ENCODE results near the gene RAF1.
"Not testable (repeated sequence)": the region's sequence is repeated elsewhere in the genome, so short reads cannot be mapped to it uniquely, and the experiment has no call there.

RAF1 gene

DNA sequence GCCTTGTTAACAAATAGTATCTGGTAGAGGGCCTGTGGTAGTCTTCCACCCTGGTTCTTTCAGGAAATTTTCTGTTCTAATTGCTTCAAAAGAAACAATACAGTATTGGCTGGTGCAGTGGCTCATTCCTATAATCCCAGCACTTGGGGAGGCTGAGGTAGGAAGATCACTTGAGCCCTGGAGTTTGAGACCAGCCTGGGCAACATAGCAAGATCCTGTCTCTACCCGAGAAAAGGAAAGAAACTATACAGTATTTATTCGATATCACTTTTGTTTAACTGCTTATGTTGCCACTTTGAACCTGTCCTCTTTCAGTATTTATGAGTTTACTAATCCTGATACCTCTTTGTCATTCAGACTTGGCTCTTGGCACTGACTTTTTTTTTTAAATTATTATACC lies 102.5 kb downstream of the RAF1 start:
- no peak overlapping the region for H3K4me3 Mint-ChIP-seq
- no peak for DNase-seq
- H3K36me3 Mint-ChIP-seq: peaks cover 16% of the 10 kb centered on the region
- H3K27ac Mint-ChIP-seq: no peak overlapping the region
- peaks cover 46% of the 10 kb centered on the region for H3K4me1 Mint-ChIP-seq
- CTCF ChIA-PET: interaction anchor here (0.6 kb wide), 1 partner anchor 46 kb away, joined by 5 read pairs; no protein-coding TSS in a partner anchor
- peaks cover 4% of the 10 kb centered on the region for H3K27me3 Mint-ChIP-seq
- H3K9me3 Mint-ChIP-seq: peaks cover 6% of the 10 kb centered on the region

DNA sequence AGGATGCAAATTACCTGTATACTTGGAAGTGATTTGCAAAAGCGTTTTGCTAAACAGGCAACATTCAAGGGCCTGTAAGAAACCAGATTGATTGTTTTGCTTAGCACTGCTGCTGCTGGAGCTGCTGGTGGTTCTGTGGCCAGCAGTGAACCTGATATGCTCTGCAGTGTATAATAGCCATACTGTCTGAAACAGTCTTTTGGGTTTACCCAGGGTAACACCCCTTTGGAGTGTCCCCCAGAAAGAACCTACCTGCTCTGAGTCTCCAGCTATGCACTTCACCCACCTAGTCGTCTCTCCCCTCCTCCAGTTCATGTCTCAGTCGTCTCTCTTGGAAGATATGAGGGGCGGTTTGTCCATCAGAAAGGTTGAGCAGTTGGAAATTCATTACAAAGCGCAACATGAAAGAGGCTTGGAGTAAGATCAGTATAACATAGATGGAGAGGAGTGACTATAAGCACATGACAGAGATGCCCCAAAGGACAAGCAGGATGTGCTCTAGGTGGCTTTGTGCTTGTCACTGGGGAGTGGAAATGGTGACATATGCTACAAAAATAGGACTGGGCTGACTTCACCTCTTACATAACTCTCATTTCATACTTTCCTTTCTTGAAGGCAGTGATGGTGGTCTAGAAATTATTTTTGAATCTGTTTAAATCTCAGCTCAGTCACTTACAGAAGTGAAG lies 103.3 kb downstream of the RAF1 start:
- DNase-seq: no peak
- Mint-ChIP-seq H3K36me3 (peaks cover 12% of the 10 kb centered on the region), H3K4me3 (no peak overlapping the region), H3K4me1 (peaks cover 47% of the 10 kb centered on the region), H3K27me3 (peaks cover 6% of the 10 kb centered on the region), H3K9me3 (peaks cover 2% of the 10 kb centered on the region), H3K27ac (peak overlapping the region; percentile 64)
- CTCF ChIA-PET: no interaction called here

DNA sequence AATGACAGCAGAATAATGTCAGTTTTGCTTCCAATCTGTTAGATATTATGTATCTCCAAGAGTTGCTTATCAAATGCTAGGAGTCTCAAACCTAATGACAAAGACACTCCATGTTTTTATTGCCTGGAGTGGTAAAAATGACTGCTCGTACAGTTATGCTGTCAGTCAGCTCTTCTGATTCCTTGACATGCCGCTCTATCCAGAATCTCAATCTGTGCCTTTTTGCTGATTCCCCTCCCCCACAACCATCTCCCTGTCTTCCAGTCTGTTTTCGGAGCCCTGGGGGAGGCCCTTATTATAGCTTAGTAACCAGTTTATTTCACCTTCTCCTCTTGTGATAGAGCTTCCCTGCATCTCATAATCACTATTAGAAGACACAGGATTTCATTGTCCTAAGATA lies 104.4 kb downstream of the RAF1 start:
- H3K27me3 Mint-ChIP-seq: peaks cover 13% of the 10 kb centered on the region
- no peaks in the 10 kb centered on the region for H3K9me3 Mint-ChIP-seq
- H3K4me1 Mint-ChIP-seq: peaks cover 51% of the 10 kb centered on the region
- peaks cover 4% of the 10 kb centered on the region for H3K36me3 Mint-ChIP-seq
- no peak overlapping the region for H3K4me3 Mint-ChIP-seq
- CTCF ChIA-PET: interaction anchor here (1.2 to 1.7 kb wide), 2 partner anchors 9 to 18 kb away, joined by 4 to 6 read pairs; no protein-coding TSS in a partner anchor
- H3K27ac Mint-ChIP-seq: no peak overlapping the region
- no peak for DNase-seq

DNA sequence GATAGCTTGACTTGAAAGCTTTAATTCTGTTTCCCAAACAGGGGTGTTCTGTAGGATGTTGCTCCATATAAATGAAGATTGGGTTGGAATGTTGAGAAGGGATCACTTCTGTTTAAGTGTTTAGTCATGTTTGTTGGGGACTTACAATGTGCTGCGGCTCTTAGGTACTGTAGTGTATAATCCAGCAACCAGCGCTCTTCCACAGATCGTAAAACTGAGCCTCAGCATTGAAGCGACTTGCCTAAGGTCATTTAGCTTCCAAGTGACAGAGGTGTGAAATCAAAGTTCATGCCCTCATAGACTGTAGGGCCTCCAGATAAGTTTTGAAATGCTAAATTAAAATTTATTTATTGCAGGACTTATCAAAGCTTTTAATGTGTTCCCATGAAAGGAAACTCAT lies 105.2 kb downstream of the RAF1 start:
- Mint-ChIP-seq H3K27ac (no peak overlapping the region), H3K36me3 (peaks cover under 1% of the 10 kb centered on the region), H3K27me3 (peaks cover 20% of the 10 kb centered on the region), H3K4me3 (peak overlapping the region; percentile 82), H3K4me1 (peaks cover 57% of the 10 kb centered on the region), H3K9me3 (no peaks in the 10 kb centered on the region)
- CTCF ChIA-PET: interaction anchor here (1.2 to 1.7 kb wide), 2 partner anchors 10 to 19 kb away, joined by 4 to 6 read pairs; no protein-coding TSS in a partner anchor
- no peak for DNase-seq

DNA sequence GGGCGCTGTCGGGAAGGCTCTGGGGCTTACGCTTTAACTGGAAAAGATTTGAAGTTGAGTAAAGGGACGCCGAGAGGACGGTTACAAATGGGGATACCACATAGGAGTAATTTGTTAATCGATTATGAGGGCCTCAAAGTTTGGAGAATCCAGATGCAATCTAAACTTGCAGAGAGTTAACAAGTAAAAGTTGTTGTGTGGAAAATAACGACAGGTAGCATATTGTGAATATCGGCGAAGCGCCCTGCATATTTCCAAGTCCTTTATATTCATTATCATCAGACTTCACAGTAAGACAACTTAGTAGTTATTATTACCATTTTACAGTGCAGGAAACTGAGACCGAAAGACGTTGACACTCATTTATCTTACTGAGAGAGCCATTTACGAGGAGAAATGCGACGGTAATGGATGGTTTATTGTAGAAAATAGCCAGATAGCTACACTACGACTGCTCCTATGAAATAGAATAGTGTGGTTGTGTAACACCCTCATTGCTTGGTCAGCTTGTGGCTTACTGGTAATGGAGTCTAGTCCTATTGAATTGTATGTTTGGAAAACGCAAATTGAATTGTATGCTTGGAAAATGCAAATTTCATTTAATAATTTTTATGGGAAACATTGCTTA lies 106.3 kb downstream of the RAF1 start:
- Mint-ChIP-seq H3K27ac (peak overlapping the region; percentile 95), H3K27me3 (peaks cover 28% of the 10 kb centered on the region), H3K4me3 (peak overlapping the region; percentile 82), H3K36me3 (no peaks in the 10 kb centered on the region), H3K9me3 (no peaks in the 10 kb centered on the region), H3K4me1 (peaks cover 60% of the 10 kb centered on the region)
- CTCF ChIA-PET: interaction anchor here (1.7 kb wide), 1 partner anchor 20 kb away, joined by 6 read pairs; no protein-coding TSS in a partner anchor
- no peak for DNase-seq

DNA sequence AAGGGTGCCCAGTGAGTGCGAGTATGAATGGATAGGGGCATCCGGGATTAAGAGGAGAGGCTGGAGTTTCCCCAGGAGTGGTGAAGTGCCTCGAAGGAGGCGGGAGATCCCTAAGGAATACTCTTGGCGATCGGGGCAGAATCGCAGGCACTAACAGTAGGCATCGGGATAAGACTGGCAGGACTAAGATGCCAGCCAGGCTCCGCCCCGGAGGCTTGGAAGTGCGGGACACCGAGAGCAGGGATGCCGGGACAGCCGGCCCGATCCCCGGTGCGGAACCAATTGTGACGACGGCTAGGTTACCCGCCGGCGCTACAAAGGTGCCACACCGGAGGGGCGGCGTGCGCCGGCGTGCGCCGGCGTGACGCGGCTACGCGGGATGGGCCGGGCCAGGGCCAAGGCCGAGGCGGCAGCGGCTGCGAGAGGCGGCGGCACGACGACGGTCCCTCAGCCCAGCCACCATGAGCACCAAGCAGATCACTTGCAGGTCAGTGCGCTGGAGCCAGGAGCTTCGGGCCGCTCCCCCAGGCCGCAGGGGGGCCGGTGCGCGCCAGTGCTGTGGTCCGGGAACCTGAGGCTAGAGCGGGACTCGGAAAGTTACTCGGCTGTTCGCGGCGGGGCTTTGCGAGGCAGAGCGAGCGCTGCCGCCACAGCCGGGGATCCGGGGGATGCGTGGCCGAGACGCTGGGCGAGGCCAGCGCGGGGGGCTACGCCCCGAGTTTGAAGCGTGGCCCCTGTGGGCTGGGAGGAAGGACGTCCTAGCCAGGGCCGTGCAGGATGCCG lies 107.0 kb downstream of the RAF1 start, which contains the start of gene MKRN2:
TSS of gene MKRN2 (plus strand) at position 398 of the 783 bp plus-strand sequence. CDS start at position 462, 64 bp downstream.
- peak; percentile 87 for DNase-seq
- Mint-ChIP-seq H3K4me3 (peak within 1 kb of the TSS; percentile 82), H3K36me3 (no peaks in the 10 kb centered on the region), H3K9me3 (no peaks in the 10 kb centered on the region), H3K27me3 (peaks cover 35% of the 10 kb centered on the region), H3K4me1 (peaks cover 58% of the 10 kb centered on the region), H3K27ac (peak within 1 kb of the TSS; percentile 95)
- CTCF ChIA-PET: no interaction called here

DNA sequence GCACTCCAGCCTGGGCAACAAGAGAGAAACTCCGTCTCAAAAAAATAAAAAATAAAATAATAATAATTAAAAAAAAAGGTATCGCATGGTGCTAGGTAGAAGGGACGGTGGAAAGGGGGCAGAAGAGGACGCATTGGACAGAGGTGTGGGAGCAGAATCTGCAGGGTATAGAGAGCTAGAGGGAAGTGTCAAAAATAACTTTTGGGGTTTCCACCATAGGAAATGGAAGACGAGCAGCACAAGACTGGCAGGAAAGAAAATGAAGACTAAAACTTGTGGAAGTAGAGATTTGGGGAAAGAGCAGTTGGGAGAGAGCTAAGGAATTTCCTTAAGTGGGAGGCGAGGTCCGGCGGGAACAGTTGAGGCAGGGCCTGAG lies 107.6 kb downstream of the RAF1 start:
- CTCF ChIA-PET: no interaction called here
- DNase-seq: no peak
- H3K27me3 Mint-ChIP-seq: peaks cover 40% of the 10 kb centered on the region

DNA sequence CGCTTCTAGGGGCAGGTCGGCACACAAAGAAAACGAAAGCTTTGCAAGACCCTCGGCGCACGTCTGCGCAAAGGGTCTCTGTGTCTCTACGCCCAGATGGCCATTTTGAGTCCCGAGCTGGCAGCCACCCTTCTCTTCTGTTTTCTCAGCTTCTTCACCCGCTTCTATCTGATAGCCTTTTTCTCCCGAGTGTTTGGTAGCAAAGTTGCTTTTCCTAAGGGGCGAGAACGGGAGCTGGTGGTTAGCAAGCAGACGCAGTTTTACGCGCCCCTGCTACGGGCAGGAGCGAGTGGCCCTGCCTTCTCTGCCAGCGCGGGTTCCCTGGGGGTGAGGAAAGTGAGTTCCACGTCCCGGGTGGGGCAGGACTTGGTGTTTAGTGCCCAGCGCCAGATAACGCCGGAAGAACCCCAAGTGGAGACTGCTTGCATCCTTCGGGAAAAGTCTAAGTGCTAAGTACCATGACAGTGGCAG lies 110.0 kb downstream of the RAF1 start:
- CTCF ChIA-PET: no interaction called here
- H3K36me3 Mint-ChIP-seq: no peaks in the 10 kb centered on the region
- no peak overlapping the region for H3K27ac Mint-ChIP-seq
- H3K4me1 Mint-ChIP-seq: peaks cover 34% of the 10 kb centered on the region
- peak; percentile 40 for DNase-seq
- peaks cover 49% of the 10 kb centered on the region for H3K27me3 Mint-ChIP-seq
- H3K4me3 Mint-ChIP-seq: peak overlapping the region; percentile 81
- H3K9me3 Mint-ChIP-seq: no peaks in the 10 kb centered on the region

More for the DNA sequence above, 107.6 kb downstream of the RAF1 start:
- Mint-ChIP-seq H3K9me3 (no peaks in the 10 kb centered on the region), H3K4me1 (peaks cover 56% of the 10 kb centered on the region), H3K36me3 (no peaks in the 10 kb centered on the region), H3K4me3 (peak overlapping the region; percentile 82), H3K27ac (peak overlapping the region; percentile 95)

DNA sequence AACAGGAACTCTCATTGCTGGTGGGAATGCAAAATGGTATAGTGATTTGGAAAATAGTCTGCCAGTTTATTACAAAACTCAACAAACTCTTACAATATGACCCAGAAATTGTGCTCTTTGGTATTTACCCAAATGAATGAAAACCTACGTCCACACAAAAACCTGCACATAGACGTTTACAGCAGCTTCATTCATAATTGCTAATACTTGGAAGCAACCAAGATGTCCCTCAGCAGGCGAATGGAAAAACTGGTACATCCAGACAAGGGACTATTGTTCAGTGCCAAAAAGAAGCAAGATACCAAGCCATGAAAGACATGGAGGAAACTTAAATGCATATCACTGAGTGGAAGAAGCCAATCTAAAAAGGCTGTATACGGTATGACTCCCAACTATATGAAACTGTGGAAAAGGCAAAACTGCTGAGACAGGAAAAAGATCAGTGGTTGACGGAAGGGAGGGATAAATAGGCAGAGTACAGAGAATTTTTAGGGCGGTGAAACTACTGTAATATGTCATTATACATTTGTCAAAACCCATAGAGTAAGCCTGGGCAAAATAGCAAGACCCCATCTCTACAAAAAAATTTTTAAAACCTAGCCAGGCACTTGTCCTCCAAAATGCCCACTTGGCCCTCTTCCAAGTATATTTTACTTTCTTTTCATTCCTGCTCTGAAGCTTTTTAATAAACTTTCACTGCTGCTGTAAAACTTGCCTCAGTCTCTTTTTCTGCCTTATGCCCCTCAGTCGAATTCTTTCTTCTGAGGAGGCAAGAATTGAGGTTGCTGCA lies 113.8 kb downstream of the RAF1 start:
- no peak overlapping the region for H3K27ac Mint-ChIP-seq
- CTCF ChIA-PET: interaction anchor here (0.8 kb wide), 1 partner anchor 944 kb away, joined by 3 read pairs; no protein-coding TSS in a partner anchor
- no peak overlapping the region for H3K4me3 Mint-ChIP-seq
- H3K27me3 Mint-ChIP-seq: peaks cover 43% of the 10 kb centered on the region
- H3K4me1 Mint-ChIP-seq: peaks cover 8% of the 10 kb centered on the region
- no peak for DNase-seq
- no peaks in the 10 kb centered on the region for H3K9me3 Mint-ChIP-seq
- H3K36me3 Mint-ChIP-seq: no peaks in the 10 kb centered on the region

DNA sequence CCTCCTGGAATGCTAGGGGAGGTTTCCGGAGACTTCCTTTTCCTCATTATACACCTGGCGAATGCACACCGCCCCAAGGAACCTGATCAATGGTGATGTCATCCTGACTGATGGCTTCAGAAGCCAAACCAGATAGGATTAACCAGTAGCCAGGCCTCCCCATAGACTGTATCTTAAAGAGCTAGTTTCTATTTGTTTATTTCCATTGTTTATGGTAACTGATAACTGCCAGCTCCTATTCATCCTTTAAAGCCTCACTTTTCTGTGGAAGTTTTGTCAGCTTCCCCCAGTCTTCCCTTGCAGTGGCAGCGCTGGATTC lies 118.5 kb downstream of the RAF1 start, which contains the start of gene MKRN2OS:
TSS of gene MKRN2OS (minus strand) at position 27 of the 319 bp plus-strand sequence. CDS start 35 bp downstream, outside the sequence.
- Mint-ChIP-seq H3K36me3 (no peaks in the 10 kb centered on the region), H3K9me3 (no peaks in the 10 kb centered on the region), H3K27ac (no peak within 1 kb of the TSS), H3K27me3 (peaks cover under 1% of the 10 kb centered on the region), H3K4me3 (no peak within 1 kb of the TSS), H3K4me1 (peaks cover 5% of the 10 kb centered on the region)
- CTCF ChIA-PET: interaction anchor here (1.0 kb wide), 1 partner anchor 347 kb away, joined by 3 read pairs; no protein-coding TSS in a partner anchor
- DNase-seq: no peak

DNA sequence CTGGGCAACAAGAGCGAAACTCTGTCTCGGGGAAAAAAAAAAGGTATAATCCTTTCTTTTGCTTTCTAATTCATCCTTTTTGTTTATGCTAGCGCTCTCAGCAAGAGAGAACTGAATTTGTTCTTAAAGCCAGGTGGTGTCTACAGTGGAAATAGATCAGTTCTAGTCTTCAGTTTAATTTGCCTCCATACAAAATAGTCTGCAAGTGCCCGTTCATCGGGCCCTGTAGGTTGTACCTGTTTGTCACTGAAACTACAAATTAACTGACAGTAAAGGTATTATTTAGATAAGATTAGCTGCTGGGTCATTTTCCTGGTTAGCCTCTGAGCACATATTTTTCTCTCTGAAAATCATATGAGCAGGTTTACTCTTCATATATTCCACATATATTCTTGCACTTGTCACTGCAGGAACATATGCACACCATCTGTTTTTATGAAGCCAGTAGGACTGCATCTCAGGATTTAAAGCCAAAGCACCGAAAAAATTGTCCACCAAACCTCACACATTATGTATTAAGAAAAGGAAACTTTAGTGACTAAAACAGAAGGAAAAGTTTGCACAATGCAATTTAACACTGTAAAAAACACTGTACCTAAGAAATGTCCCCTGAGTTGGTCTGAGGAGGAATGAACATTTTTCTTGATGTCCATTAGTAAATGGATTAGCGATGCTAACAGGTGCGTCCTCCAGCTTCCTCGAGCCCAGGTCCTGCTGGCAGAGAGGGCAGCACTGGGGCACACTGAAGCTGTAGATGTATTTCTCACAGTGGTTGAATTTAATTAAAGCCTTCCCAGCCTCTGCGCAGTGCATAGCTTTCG lies 119.1 kb downstream of the RAF1 start:
- H3K36me3 Mint-ChIP-seq: no peaks in the 10 kb centered on the region
- H3K4me3 Mint-ChIP-seq: no peak overlapping the region
- no peak for DNase-seq
- H3K27ac Mint-ChIP-seq: no peak overlapping the region
- no peaks in the 10 kb centered on the region for H3K9me3 Mint-ChIP-seq
- peaks cover 5% of the 10 kb centered on the region for H3K4me1 Mint-ChIP-seq
- no peaks in the 10 kb centered on the region for H3K27me3 Mint-ChIP-seq
- CTCF ChIA-PET: interaction anchor here (0.6 kb wide), 1 partner anchor 920 kb away, joined by 3 read pairs; no protein-coding TSS in a partner anchor

DNA sequence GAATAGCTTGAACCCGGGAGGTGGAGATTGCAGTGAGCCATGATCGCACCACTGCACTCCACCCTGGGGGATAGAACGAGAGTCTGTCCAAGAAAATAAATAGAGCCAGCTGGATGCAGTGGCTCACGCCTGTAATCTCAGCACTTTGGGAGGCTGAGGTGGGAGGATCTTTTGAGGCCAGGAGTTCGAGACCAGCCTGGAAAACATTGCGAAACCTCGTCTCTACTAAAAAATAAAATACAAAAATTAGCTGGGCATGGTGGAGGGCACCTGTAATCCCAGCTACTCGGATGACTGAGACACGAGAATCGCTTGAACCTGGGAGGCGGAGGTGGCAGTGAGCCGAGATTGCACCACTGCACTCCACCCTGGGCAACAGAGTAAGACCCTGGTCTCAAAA lies 120.4 kb downstream of the RAF1 start:
- H3K27me3 Mint-ChIP-seq, H3K9me3 Mint-ChIP-seq, CTCF ChIA-PET, H3K27ac Mint-ChIP-seq, H3K36me3 Mint-ChIP-seq, DNase-seq, H3K4me1 Mint-ChIP-seq, H3K4me3 Mint-ChIP-seq: not testable (repeated sequence)

DNA sequence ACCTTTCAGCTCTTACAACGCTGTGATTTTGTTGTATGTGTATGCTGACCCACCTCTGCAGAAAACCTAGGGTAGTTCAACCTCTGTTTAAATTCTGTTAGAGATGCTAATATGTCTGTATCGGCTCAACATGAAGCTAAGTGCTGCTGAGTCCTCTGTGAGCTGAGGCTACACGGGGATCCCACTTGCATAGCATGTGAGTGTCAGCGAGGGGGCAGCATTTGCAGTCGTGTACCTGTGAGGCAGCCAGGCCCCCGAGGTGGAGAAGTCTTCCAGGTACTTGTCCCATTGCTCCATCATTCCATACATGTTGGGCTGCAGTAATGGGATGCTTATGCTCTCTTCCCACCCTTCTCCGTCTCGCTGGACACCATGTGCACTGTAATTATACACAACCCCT lies 122.3 kb downstream of the RAF1 start:
- Mint-ChIP-seq H3K4me3 (no peak overlapping the region), H3K4me1 (peaks cover 5% of the 10 kb centered on the region), H3K27me3 (no peaks in the 10 kb centered on the region), H3K36me3 (no peaks in the 10 kb centered on the region), H3K9me3 (no peaks in the 10 kb centered on the region), H3K27ac (no peak overlapping the region)
- DNase-seq: no peak
- CTCF ChIA-PET: interaction anchor here (0.6 kb wide), 1 partner anchor 55 kb away, joined by 3 read pairs; no protein-coding TSS in a partner anchor

All from activated naive CD4-positive, alpha-beta T cell treated with anti-CD3 and anti-CD28 coated beads, Interleukin-2, amount 10 ng/mL, durations not matched to agents 7 days and 5 days (primary cell).